WERI-Rb-1 (cell line): ENCODE data around the gene ATRIP.

Experiments used
- DNase-seq: peaks from one replicate; pipeline ENCODE4 v3.0.0-alpha.2; 2020
- H3K27ac ChIP-seq: fragments of 250-450 bp; sonication (Bioruptor Pico); 2 replicates; pipeline ENCODE4 v1.5.1; 2020; ENCODE audit warnings: mild to moderate bottlenecking, moderate library complexity
- H3K27me3 ChIP-seq: fragments of 250-450 bp; sonication (Bioruptor Pico); 2 replicates; pipeline ENCODE4 v1.5.1; 2021; ENCODE audit warnings: mild to moderate bottlenecking, low read depth, moderate library complexity; ENCODE audit not compliant: insufficient read depth, severe bottlenecking
- H3K36me3 ChIP-seq: fragments of 250-450 bp; sonication (Bioruptor Pico); 2 replicates; pipeline ENCODE4 v1.5.1; 2020; ENCODE audit warnings: mild to moderate bottlenecking, moderate library complexity
- H3K4me3 ChIP-seq: 2 replicates; pipeline ENCODE4 v1.5.1; 2011; ENCODE audit warnings: low read depth, mild to moderate bottlenecking, control low read depth, low read length
- H3K9me3 ChIP-seq: fragments of 250-450 bp; sonication (Bioruptor Pico); 2 replicates; pipeline ENCODE4 v1.5.1; 2021; ENCODE audit warnings: mild to moderate bottlenecking, moderate library complexity; ENCODE audit not compliant: severe bottlenecking
- CTCF ChIP-seq: IDR thresholded peaks from 2 replicates; pipeline ENCODE4 v1.5.1; 2011; ENCODE audit warnings: low read depth, mild to moderate bottlenecking, control low read depth, inconsistent platforms, low read length

Gene ATRIP

GRCh38 chr3:48486952-48487351 lies 40.4 kb downstream of the ATRIP start:
- no peaks in the 10 kb centered on the region for H3K36me3 ChIP-seq
- no peak overlapping the region for H3K4me3 ChIP-seq
- H3K9me3 ChIP-seq: no peaks in the 10 kb centered on the region
- no peaks in the 10 kb centered on the region for H3K27me3 ChIP-seq
- DNase-seq: no peak
- no peak for TF ChIP-seq CTCF
- H3K27ac ChIP-seq: no peak overlapping the region

DNA sequence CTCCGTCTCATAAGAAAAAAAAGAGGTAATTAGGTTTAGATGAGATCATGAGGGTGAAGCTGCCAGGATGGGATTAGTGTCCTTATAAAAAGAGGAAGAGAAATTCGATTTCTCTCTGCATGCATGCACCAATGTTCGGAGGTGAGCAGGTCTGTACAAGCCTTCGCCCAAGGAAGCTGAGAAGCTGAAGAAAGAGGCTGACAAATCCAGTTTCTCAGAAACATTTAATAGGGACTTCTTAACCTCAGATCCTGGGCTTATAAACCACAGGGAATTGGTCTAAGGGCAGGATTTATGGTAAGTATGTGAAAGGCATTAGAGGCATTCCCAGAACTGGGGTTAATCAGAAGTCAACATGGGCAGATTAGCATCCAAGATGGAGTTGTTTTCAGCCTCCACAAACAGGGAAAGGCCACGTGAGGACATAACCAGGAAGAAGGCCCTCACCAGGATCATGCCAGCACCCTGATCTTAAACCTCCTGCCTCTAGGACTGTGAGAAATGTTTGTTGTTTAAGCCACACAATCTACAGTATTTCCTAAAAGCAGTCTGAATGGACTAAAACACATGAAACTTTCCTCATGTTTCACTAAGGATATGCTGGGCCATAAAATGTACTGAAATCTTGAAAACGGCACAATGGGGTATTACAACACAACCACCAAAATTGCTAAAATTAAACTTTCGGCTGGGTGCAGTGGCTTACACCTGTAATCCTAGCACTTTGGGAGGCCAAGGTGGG lies 46.1 kb downstream of the ATRIP start:
- peak; percentile 79 for DNase-seq
- Histone ChIP-seq H3K27ac (peak overlapping the region; percentile 75), H3K36me3 (no peaks in the 10 kb centered on the region), H3K9me3 (no peaks in the 10 kb centered on the region), H3K4me3 (peak overlapping the region; percentile 37), H3K27me3 (no peaks in the 10 kb centered on the region)
- no peak for TF ChIP-seq CTCF

DNA sequence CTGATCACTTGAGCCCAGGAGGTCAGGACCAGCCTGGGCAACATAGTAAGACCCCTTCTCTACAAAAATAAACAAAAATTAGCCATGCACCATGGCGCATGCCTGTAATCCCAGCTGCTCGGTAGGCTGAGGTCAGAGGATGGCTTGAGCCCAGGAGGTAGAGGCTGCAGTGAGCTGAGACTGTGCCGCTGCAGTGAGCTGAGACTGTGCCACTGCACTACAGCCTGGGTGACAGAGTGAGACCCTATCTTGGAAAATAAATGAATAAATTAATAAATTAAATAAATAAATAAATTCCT lies 46.6 kb downstream of the ATRIP start:
- Histone ChIP-seq H3K36me3 (no peaks in the 10 kb centered on the region), H3K4me3 (peak overlapping the region; percentile 37; the same call in 1 of the 2 replicates), H3K9me3 (peaks cover 1% of the 10 kb centered on the region), H3K27me3 (no peaks in the 10 kb centered on the region), H3K27ac (peak overlapping the region; percentile 75)
- no peak for TF ChIP-seq CTCF
- DNase-seq: peak; percentile 38

DNA sequence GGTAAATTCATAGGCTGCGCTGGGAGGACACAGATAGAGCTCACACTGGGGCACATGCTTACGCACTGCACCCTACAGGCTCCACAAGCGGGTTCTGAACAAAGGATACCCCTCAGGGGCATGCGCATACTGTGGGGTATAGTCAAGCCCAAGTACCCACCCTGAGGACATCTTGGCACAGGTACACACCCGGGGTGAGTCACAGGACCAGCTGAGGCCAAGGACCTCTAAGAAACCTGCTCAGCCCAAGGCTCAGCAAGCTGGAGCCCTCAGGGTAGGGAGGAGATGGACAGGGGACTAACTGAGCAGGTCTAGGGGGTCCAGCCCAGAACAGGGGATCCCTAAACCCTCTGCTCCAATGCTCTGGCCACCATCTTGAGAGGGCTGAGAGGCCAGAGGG lies 54.1 kb downstream of the ATRIP start:
- no peak for DNase-seq
- no peak overlapping the region for H3K27ac ChIP-seq

GRCh38 chr3:48501196-48501595 lies 54.7 kb downstream of the ATRIP start:
- Histone ChIP-seq H3K9me3 (peaks cover 3% of the 10 kb centered on the region), H3K27me3 (no peaks in the 10 kb centered on the region), H3K36me3 (no peaks in the 10 kb centered on the region), H3K4me3 (no peak overlapping the region), H3K27ac (no peak overlapping the region)
- no peak for TF ChIP-seq CTCF
- no peak for DNase-seq

More for the DNA sequence above, 54.1 kb downstream of the ATRIP start:
- Histone ChIP-seq H3K36me3 (no peaks in the 10 kb centered on the region), H3K4me3 (no peak overlapping the region), H3K9me3 (peaks cover 3% of the 10 kb centered on the region), H3K27me3 (no peaks in the 10 kb centered on the region)
- TF ChIP-seq CTCF: no peak

DNA sequence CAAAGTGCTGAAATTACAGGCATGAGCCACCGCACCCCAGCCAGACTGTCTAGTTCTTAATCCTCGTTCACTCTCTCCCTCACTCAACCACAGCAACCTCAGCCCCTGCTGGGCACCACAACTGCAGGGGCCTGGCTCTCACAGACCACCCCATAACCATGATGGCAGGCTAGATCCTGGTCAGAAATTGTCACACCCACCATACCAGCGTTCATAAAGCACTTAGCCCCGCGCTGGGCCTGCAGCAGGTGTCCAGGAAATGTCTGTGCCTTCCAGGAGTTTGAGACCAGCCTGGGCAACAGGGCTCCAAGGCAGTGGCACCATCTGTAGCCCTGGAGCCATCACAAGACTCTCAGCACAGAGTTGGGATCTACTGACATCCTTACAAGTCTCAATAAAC lies 55.6 kb downstream of the ATRIP start:
- H3K27ac ChIP-seq: no peak overlapping the region
- no peaks in the 10 kb centered on the region for H3K36me3 ChIP-seq
- peaks cover 3% of the 10 kb centered on the region for H3K9me3 ChIP-seq
- no peak for TF ChIP-seq CTCF
- H3K4me3 ChIP-seq: no peak overlapping the region
- H3K27me3 ChIP-seq: no peaks in the 10 kb centered on the region
- no peak for DNase-seq
